GM12878 (cell line): ENCODE data around the gene TRPM6. TPM values are rescaled to one million over a fixed set of nuclear protein-coding genes. Genes with fewer than 3 reads are reported as not detected.

ENCODE experiments used
- ATAC-seq: fragments of 200-7000 bp; cut with Tn5 transposase; 3 replicates; pipeline ENCODE4 v1.9.1; 2020; ENCODE audit warnings: mild to moderate bottlenecking, moderate library complexity
- BruUV-seq: library from RNA; stranded (reverse); fragments of 400-500 nt; replicated peaks from 2 replicates; lab custom pipeline; 2021; lab: Mats Ljungman, UMichigan
- CTCF ChIA-PET: fragments of 300-600 bp; sonication (Branson Sonifier 250); formaldehyde crosslinking; extraction: SDS; loops from one replicate; lab custom pipeline; 2021; ENCODE audit warnings: inconsistent platforms; lab: Yijun Ruan, JAX
- POLR2A ChIA-PET: fragments of 350-600 bp; formaldehyde crosslinking; extraction: SDS; loops from one replicate; lab custom pipeline; 2021; ENCODE audit warnings: inconsistent platforms; lab: Charles Lee
- RAD21 ChIA-PET: fragments of 300-600 bp; sonication (Branson Sonifier 250); formaldehyde crosslinking; loops from one replicate; lab custom pipeline; 2023; ENCODE audit warnings: antibody characterized with exemption; ENCODE audit not compliant: unreplicated experiment; lab: Charles Lee
- SMC1A ChIA-PET: fragments of 300-600 bp; sonication (Branson Sonifier 250); formaldehyde crosslinking; loops from one replicate; lab custom pipeline; 2023; ENCODE audit not compliant: unreplicated experiment, uncharacterized antibody; lab: Charles Lee
- DNase-seq: peaks from one replicate; pipeline ENCODE4 v3.0.0-alpha.2; 2011; ENCODE audit warnings: low read depth, low spot score
- FAIRE-seq: peaks from 3 replicates; lab custom pipeline; 2011; peaks lifted over from hg19 to GRCh38; lab: Jason Lieb, UNC
- H2AFZ ChIP-seq: 2 replicates; pipeline ENCODE4 v1.6.0; 2011; ENCODE audit warnings: low read depth, low read length, control low read depth; ENCODE audit not compliant: control insufficient read depth
- H3K27ac ChIP-seq: 2 replicates; pipeline ENCODE4 v1.5.1; 2011; ENCODE audit warnings: control low read depth; ENCODE audit not compliant: control insufficient read depth, insufficient read depth
- H3K27me3 ChIP-seq, 2 experiments: replicated peaks in 1 of 2; 2 replicates each; pipeline versions ENCODE4 v1.6.0 to v1.6.1; 2011; ENCODE audit warnings: low read length in 1 of 2; ENCODE audit not compliant: control insufficient read depth in 2 of 2, insufficient read depth in 2 of 2
- H3K36me3 ChIP-seq, 2 experiments: 2 replicates each; pipeline ENCODE4 v1.5.1; 2011; ENCODE audit warnings: low read length in 1 of 2; ENCODE audit not compliant: control insufficient read depth in 2 of 2, insufficient read depth in 2 of 2
- H3K4me1 ChIP-seq: 2 replicates; pipeline ENCODE4 v1.6.1; 2011; ENCODE audit warnings: mild to moderate bottlenecking, low read length, moderate library complexity, mixed read lengths; ENCODE audit not compliant: control insufficient read depth, insufficient read depth
- H3K4me2 ChIP-seq: 2 replicates; pipeline ENCODE4 v1.6.0; 2011; ENCODE audit warnings: control low read depth; ENCODE audit not compliant: control insufficient read depth, insufficient read depth
- H3K4me3 ChIP-seq: fragments of 200-600 bp; sonication (generic); 2 replicates; pipeline ENCODE4 v1.5.1; 2016
- H3K79me2 ChIP-seq: 2 replicates; pipeline ENCODE4 v1.6.0; 2011; ENCODE audit warnings: low read length; ENCODE audit not compliant: control insufficient read depth, insufficient read depth
- H3K9ac ChIP-seq: 2 replicates; pipeline ENCODE4 v1.8.0; 2011; ENCODE audit warnings: low read length, control low read depth, mixed read lengths; ENCODE audit not compliant: control insufficient read depth, insufficient read depth
- H3K9me3 ChIP-seq: replicated peaks from 3 replicates; pipeline ENCODE4 v1.5.1; 2011; ENCODE audit warnings: mild to moderate bottlenecking, low read length; ENCODE audit not compliant: control insufficient read depth, insufficient read depth
- H4K20me1 ChIP-seq: 2 replicates; pipeline ENCODE4 v1.6.0; 2011; ENCODE audit not compliant: control insufficient read depth, insufficient read depth
- ATF3 ChIP-seq: IDR thresholded peaks from 2 replicates; pipeline ENCODE4 v1.6.1; 2011; ENCODE audit warnings: low read depth, mild to moderate bottlenecking, low read length, moderate library complexity, borderline replicate concordance; ENCODE audit errors: extremely low read depth
- ELK1 ChIP-seq: IDR thresholded peaks from 2 replicates; pipeline ENCODE4 v1.6.1; 2012; ENCODE audit warnings: low read depth, low read length, improper control_type of control experiment
- IRF4 ChIP-seq: IDR thresholded peaks from 2 replicates; pipeline ENCODE4 v1.6.1; 2011; ENCODE audit warnings: low read depth, low read length
- MTA2 ChIP-seq: fragments of 450-650 bp; IDR thresholded peaks from 2 replicates; pipeline ENCODE4 v1.6.1; 2016; ENCODE audit warnings: low read depth, mild to moderate bottlenecking, moderate library complexity
- SMARCA5 ChIP-seq: fragments of 450-650 bp; IDR thresholded peaks from 2 replicates; pipeline ENCODE4 v1.6.1; 2017; ENCODE audit warnings: mild to moderate bottlenecking
- SRF ChIP-seq, 2 experiments: IDR thresholded peaks; 2 replicates each; pipeline ENCODE4 v1.6.1; 2011; ENCODE audit warnings: low read depth in 2 of 2, low read length in 2 of 2, mild to moderate bottlenecking in 1 of 2, moderate library complexity in 1 of 2
- ZBTB33 ChIP-seq: fragments of 450-650 bp; IDR thresholded peaks from 2 replicates; pipeline ENCODE4 v1.6.1; 2017; ENCODE audit warnings: mild to moderate bottlenecking
- ZNF622 ChIP-seq: fragments of 450-650 bp; IDR thresholded peaks from 2 replicates; pipeline ENCODE4 v1.6.1; 2017; ENCODE audit warnings: mild to moderate bottlenecking, inconsistent platforms
- in situ Hi-C: fragments of 300-500 bp; cut with MboI; formaldehyde crosslinking; loops from 9 replicates; pipeline ENCODE4 v1.14.3; 2018; ENCODE audit warnings: mixed read lengths
- intact Hi-C: fragments of 100-400 bp; cut with micrococcal nuclease; formaldehyde crosslinking; loops from one replicate; pipeline ENCODE4 v1.14.2; 2022; ENCODE audit not compliant: unreplicated experiment
- polyA plus RNA-seq, 11 experiments: library from polyadenylated mRNA; depleted of rRNA in 4 of 11; unstranded in 6 of 11; stranded (reverse) in 5 of 11; fragments of >200 nt; fragmentation: Nextera tagmentation in 4 of 11; fragmentation: Illumina TruSeq in 1 of 11; extraction: Ambion mirVana in 4 of 11; extraction: Trizol in 1 of 11; gene quantifications; 1 replicate in 1 of 11; 2 replicates in 10 of 11; pipeline versions ENCODE4 v1.2.1 to v1.2.3, GENCODE V29; 2011 to 2016; ENCODE audit warnings: inconsistent platforms in 2 of 11, missing spikeins in 2 of 11, low read depth in 1 of 11
- total RNA-seq, 4 experiments: library from RNA; depleted of rRNA in 3 of 4; stranded (reverse); fragments of >200 nt in 3 of 4; fragmentation: Illumina TruSeq in 1 of 4; extraction: Trizol in 1 of 4; gene quantifications; 2 replicates each; pipeline versions ENCODE4 v1.2.1 to v1.2.3, GENCODE V29; 2013 to 2021

The TRPM6 gene
- total and polyA plus RNA-seq, 10 of the 15 experiments (the other 5 are each of a cell fraction or from before 2014, with no cell fraction given): under 0.01 to 0.34 (median 0.05) TPM; not detected in 1

GRCh38 chr9:74858751-74859414 is 28.8 kb downstream of the TRPM6 start (continued):
- no peak for TF ChIP-seq ATF3
- TF ChIP-seq MTA2: no peak
- no peak for TF ChIP-seq ELK1
- TF ChIP-seq ZNF622: no peak
- no peak for TF ChIP-seq SRF (IDR thresholded peaks at IDR 0.05; ENCODE audit: low read depth in 2 of 2, low read length in 2 of 2)
- TF ChIP-seq SMARCA5: no peak
- TF ChIP-seq, all 136 proteins: peak for 0

- ATAC-seq (no peak), FAIRE-seq (no peak), DNase-seq (no peak)
- Histone ChIP-seq H3K4me2 (no peak overlapping the region), H3K4me1 (no peaks in the 10 kb centered on the region), H3K9ac (no peak overlapping the region), H4K20me1 (no peaks in the 10 kb centered on the region), H3K4me3 (no peak overlapping the region), H3K79me2 (no peaks in the 10 kb centered on the region), H3K27me3 (no peaks in the 10 kb centered on the region), H3K27ac (no peak overlapping the region), H2AFZ (no peak overlapping the region), H3K36me3 (no peaks in the 10 kb centered on the region), H3K9me3 (no peaks in the 10 kb centered on the region)
- in situ Hi-C loops (no loop called here), intact Hi-C loops (no loop called here)
- POLR2A ChIA-PET: no interaction called here
- BruUV-seq: no TSS peak
- SMC1A ChIA-PET: no interaction called here
- CTCF ChIA-PET: no interaction called here
- no peak for TF ChIP-seq ZBTB33
- TF ChIP-seq IRF4: no peak
- RAD21 ChIA-PET: no interaction called here
Observed at GRCh38 chr9:74856989-74857388, 30.7 kb downstream of the TRPM6 start.
